Limb (tissue), 2 donors: Measurements from ENCODE around the gene ERC1.
"Not testable (repeated sequence)": the region's sequence is repeated elsewhere in the genome, so short reads cannot be mapped to it uniquely, and the experiment has no call there.

Experiments
- DNase-seq, 2 donors: peaks; one replicate each; pipeline ENCODE4 v3.0.0-alpha.2; 2016; ENCODE audit errors: extremely low spot score in 2 of 2

The ERC1 gene

DNA sequence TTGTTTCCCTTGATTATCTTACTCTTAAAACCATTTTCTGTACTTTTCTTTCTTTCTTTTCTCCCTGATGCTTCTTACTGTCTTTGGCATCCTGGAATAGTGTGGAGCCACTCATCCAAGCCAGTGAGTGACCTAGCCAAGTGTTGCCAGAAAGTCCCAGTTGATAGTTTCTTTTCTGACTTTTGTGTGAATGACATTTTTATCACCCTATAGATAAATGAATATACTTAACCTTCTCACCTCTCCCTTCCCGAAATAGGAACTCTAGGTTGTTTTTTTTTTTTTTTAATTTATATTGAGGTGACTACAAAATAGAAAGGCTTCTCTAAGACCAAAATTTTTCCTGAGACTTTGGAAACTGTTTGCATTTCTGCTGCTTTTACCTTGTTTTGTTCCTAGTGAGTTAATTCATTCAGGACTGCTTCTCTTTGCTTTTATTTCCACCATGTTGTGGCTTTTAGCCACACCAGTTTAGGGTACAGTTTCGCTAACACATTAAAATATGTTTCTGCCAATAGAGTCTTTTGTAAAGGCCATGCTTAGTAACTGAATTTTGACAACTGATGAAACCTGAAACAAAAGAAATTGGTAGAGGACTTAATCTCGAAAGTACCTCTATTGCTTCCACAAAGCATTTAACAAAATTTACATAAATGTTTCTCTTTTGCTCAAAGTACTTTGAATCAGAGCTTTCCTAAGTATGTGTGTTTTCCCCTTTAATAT lies 194.6 kb downstream of the ERC1 start:
- no peak for DNase-seq

- DNase-seq, result no peak
Observed at GRCh38 chr12:1186298-1186697, 195.3 kb downstream of the ERC1 start.

GRCh38 chr12:1188016-1188415 lies 197.0 kb downstream of the ERC1 start:
- DNase-seq, result no peak

- DNase-seq, result no peak
Observed at GRCh38 chr12:1189163-1189562, 198.1 kb downstream of the ERC1 start.

DNA sequence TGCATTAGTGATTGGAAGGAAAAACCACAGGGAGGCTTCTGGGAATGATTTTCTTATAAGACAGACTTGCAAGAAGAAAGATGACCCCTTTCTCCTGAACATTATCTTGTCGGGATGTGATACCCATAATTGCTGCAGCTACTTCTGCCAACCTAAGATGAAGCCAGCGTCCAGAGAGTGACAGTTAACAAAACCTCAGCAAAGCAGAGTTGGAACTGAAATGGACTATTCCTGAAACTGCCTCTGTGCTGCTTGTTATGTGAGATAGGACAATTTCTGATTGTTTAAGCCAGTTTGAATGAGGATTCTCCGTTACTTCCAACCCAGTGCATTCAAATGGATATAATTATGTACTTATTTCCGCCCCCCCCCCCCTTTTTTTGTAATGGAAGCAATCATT lies 204.5 kb downstream of the ERC1 start:
- DNase-seq, result no peak

DNA sequence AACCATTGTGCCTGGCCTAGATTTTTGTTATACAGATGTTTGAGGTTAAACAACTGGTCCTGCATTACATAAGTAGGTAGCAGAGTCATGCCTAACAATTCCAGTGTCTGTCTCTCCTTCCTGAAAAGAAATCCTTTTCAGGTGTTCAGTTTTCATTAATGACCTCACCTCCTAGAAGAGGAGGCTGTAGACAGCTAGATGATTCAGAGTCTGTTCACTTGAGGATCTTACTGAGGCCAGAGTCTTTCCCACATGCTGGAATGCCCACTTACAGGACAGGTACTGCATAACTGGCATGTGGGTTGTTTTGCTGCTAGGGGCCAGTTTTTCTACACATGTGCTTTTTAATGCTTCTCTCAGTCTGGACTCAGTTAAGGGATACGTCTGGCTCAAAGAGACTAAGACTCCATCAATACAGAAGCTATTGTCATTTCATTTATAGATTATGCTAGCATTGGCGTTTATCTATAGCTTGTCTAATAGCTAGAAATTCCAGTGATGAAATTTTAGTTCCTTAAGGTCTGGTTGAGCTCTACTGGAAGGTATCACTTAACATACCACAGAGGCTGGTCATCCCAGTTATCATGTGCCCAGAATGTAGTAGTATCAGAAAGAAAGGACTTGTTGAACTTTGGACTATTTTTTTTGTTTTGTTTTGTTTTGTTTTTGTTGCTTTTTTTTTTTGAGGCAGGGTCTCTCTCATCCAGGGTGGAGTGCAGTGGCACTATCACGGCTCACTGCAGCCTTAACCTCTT lies 206.4 kb downstream of the ERC1 start:
- no peak for DNase-seq

DNA sequence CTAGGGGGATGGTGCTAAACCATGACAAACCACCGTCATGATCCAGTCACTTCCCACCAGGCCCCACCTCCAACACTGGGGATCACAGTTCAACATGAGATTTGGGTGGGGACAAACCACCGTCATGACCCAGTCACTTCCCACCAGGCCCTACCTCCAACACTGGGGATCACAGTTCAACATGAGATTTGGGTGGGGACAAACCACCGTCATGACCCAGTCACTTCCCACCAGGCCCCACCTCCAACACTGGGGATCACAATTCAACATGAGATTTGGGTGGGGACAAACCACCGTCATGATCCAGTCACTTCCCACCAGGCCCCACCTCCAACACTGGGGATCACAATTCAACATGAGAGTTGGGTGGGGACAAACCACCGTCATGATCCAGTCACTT lies 207.8 kb downstream of the ERC1 start:
- DNase-seq, result not testable (repeated sequence)

- DNase-seq, result no peak
Observed at GRCh38 chr12:1199700-1200099, 208.7 kb downstream of the ERC1 start.

GRCh38 chr12:1201030-1201429 lies 210.0 kb downstream of the ERC1 start:
- no peak for DNase-seq

- no peak for DNase-seq
Observed at GRCh38 chr12:1201886-1202285, 210.9 kb downstream of the ERC1 start.

DNA sequence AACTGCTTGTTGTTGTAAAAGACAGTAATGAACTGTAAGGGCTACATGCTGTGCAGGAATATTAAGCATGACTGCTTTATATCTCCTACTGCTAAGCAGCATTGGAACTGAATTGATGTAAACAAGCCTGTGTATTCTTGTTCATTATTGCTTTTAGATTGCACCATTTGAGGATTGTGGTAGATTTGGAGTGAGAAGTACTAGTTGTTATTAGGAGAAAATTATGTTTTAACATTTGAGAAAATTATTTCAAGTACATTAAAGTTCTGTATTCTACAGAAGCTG lies 212.7 kb downstream of the ERC1 start:
- DNase-seq, result no peak

GRCh38 chr12:1204581-1205121 lies 213.6 kb downstream of the ERC1 start:
- DNase-seq, result no peak

DNA sequence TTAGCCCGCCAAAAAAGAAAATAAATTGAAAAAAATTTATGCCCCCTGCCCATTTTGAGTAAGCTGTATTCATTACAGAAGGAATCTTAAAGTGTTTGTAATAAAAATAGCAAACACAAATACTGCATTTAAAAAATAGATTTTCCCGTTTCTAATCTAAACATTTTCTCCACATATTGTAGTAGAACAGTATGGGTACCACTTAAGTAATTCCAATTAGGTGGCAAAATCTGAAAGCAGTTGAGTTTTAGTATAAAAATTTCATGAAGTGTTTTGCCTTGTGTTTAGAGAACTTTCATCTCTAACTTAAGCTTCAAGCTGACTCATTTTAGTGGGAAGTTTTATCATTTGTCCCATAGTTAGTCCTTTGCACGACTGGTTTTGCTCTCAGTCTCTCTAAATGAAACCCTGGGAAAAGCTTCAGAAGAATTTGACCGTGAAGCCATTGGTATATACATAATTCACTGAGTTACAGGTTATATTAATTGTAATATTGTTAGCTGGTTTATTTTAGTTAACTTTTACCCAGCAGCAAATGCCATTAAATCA lies 214.6 kb downstream of the ERC1 start:
- no peak for DNase-seq

DNA sequence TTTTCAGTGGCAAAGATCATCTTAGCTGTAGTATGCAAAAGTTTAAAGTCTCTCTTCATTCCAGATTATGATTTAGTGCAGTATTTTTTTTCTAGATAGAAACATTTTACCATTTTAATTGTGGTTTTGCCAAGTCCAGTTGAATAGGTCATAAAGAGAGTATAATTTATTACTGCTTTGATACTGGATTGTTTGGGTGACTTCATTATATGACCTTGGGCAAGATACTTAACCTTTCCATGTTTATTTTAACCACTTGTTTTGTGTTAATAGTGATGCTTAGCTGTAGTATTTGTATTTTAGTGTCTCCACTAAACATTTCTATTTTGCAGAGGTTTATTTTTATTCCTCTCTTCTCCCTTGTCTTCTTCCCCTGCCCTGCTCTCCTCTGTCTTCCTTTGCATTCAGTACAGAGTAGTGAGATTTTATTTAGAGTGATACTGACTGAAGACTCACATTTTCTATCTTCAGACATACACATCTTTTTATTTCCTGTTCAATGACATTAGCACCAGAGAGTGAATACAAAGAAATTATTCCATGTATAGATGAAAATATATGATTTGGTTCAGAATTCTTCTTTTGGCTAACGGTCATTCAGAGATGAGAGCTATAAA lies 215.2 kb downstream of the ERC1 start:
- DNase-seq, result no peak

- DNase-seq, result no peak
Observed at GRCh38 chr12:1207276-1207675, 216.3 kb downstream of the ERC1 start.

DNA sequence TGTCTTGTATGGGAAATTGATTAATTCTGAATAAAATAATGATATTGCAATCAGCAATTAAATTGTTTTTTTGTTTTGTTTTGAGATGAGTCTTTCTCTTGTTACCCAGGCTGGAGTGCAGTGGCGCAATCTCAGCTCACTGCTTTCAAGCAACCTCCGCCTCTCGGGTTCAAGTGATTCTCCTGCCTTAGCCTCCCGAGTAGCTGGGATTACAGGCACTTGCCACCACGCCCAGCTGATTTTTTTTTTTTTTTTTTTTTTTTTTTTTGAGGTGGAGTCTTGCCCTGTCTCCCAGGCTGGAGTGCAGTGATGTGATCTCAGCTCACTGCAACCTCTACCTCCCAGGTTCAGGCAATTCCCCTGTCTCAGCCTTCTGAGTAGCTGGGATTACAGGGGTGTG lies 217.7 kb downstream of the ERC1 start:
- not testable (repeated sequence) for DNase-seq

DNA sequence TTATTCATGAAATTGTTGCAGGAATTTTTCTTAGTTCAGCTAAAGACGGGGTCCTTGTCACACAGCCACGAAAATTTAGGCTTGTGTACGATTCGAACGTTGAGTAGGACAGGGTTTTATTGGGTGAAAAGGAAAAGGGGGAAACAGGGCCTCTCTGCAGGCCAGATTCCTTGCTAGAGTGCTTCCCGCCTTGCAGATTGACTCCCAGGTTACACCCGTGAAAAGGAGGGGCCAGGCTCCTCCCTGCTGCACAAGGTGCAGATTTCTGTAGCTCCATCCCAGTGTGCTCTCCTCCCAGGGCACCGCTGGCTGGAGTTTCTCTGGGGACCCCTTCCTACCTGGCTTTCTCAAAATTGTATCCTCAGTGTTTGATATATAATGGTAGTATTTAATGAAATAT lies 221.5 kb downstream of the ERC1 start:
- DNase-seq, result no peak

- no peak for DNase-seq
Observed at GRCh38 chr12:1213205-1213604, 222.2 kb downstream of the ERC1 start.

DNA sequence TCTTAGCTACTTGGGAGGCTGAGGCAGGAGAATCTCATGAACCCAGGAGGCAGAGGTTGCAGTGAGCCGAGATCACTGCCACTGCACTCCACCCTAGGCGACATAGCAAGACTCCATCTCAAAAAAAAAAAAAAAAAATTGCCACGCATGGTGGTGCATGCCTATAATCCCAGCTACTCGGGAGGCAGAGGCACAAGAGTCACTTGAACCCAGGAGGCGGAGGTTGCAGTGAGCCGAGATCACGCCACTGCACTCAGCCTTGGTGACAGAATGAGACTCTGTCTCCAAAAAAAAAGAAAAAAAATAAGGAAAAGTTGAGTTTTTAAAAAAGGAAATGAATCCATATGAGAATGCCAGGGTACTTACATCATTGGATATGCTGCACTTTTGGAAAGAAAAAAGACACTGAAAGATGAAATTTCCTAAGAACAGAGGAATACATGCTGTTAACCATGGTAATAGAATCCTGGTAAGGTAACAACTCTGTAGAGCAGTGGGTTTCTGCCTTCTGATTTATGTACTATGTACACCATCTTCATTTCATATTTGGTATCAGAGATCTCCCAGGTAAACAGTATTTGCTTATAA lies 222.7 kb downstream of the ERC1 start:
- DNase-seq, result no peak

- DNase-seq, result no peak
Observed at GRCh38 chr12:1216560-1216959, 225.5 kb downstream of the ERC1 start.

DNA sequence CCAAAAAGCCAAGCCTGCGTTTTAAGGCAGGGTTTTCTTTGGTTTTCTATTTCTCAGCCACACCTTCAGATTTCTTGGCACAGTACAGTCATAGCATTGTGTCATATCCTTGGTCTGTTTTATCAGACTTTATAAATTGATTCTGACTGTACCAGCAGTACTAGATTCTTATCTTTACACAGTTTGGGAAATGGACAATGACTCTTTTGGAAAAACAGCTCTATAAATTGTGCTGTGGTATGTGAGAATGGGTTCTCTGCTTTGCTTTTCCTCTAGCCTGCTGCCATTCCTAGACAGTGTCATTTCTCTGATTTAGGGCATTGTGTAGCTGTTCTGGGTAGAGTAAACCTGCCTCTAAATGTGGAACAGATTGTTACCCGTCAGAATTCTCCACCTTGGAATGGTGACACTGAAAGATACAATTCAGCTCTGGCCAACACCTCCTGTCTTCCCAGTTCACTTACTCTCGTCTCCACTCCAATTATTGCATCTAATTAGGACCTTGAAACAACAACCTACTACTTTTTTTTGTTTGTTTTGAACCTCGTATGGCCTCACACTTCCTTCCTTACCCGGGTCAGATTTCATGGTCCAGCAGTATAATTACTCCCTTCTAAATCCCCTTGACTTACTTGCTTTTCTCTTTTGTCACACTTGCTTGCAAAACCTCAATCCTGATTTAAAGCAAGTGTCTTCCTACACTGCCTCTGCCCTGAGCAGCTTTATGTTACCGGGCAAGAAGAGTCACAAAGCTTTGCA lies 226.3 kb downstream of the ERC1 start:
- no peak for DNase-seq
